ENCODE data around the gene RIMBP2.

RIMBP2 gene

GRCh38 chr12:130369816-130370215, 346.3 kb downstream of the RIMBP2 start:
- TF ChIP-seq, protein P1, sequence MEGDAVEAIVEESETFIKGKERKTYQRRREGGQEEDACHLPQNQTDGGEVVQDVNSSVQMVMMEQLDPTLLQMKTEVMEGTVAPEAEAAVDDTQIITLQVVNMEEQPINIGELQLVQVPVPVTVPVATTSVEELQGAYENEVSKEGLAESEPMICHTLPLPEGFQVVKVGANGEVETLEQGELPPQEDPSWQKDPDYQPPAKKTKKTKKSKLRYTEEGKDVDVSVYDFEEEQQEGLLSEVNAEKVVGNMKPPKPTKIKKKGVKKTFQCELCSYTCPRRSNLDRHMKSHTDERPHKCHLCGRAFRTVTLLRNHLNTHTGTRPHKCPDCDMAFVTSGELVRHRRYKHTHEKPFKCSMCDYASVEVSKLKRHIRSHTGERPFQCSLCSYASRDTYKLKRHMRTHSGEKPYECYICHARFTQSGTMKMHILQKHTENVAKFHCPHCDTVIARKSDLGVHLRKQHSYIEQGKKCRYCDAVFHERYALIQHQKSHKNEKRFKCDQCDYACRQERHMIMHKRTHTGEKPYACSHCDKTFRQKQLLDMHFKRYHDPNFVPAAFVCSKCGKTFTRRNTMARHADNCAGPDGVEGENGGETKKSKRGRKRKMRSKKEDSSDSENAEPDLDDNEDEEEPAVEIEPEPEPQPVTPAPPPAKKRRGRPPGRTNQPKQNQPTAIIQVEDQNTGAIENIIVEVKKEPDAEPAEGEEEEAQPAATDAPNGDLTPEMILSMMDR (conservative IDR thresholded peaks at IDR 0.05) = no peak
- no peak overlapping the region for H3K27ac ChIP-seq

DNA sequence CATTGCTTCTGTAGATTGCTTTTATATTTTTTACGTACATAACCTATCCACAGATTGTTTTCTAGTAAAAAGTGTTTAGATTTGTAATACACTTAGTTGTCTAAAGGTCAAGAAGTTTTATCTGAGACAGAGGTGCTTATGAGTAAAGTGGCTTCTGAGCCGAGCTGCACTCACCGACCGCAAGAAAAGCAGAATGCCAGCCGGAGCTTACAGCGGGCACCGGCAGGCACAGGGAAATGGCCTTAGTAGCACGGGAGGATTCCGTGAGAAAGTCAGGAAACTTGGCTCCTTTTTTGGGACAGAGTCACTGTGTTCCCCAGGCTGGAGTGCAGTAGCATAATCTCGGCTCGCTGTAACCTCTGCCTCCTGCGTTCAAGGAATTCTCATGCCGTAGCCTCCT, 348.6 kb downstream of the RIMBP2 start:
- no peak overlapping the region for H3K27ac ChIP-seq
- TF ChIP-seq, protein P1 (conservative IDR thresholded peaks at IDR 0.05) = no peak

DNA sequence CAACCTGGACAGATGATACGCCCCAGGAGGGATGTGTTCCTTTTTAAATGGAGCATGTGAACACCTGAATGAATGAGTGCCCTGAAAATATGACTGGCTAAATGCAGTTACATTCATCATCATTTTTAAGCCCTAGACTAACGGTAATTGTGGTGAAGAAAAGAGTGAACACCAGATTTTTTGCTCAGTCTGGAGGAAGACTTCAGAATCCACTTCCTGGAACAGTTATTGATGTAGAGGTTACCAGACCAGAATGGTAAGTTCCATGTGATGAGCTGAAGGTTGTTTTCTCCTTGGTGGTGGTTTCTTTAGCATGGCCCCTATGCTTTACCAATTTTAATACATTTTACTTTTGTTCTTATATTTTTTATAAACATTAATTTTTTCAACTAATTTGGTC, 349.1 kb downstream of the RIMBP2 start:
- H3K27ac ChIP-seq = no peak overlapping the region
- TF ChIP-seq, protein P1 (conservative IDR thresholded peaks at IDR 0.05) = no peak

DNA sequence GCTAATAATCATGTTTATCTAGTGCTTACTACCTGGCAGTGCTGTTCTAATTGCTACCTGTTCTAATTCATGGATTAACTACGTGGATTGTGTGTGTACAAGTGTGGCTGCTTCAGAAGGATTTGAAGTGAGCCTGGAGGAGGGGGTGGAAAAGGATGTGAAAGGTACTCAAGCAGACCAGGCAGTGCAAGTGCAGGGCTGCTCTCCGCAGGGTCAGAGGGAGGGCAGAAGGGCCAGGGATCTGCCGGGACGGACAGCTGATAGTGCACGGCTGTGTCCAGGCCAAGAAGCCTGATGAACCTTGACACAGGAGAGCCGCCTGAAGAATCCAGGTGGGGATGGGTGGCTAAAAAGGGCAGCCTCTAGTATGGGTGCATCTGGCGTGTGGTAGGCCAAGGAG, 349.9 kb downstream of the RIMBP2 start:
- TF ChIP-seq, protein P1 (conservative IDR thresholded peaks at IDR 0.05) = no peak
- H3K27ac ChIP-seq = no peak overlapping the region

GRCh38 chr12:130364578-130364977, 351.5 kb downstream of the RIMBP2 start:
- no peak overlapping the region for H3K27ac ChIP-seq
- TF ChIP-seq, protein P1 (conservative IDR thresholded peaks at IDR 0.05) = no peak

GRCh38 chr12:130362060-130362459, 354.0 kb downstream of the RIMBP2 start:
- H3K27ac ChIP-seq = no peak overlapping the region
- TF ChIP-seq, protein P1 (conservative IDR thresholded peaks at IDR 0.05) = no peak

DNA sequence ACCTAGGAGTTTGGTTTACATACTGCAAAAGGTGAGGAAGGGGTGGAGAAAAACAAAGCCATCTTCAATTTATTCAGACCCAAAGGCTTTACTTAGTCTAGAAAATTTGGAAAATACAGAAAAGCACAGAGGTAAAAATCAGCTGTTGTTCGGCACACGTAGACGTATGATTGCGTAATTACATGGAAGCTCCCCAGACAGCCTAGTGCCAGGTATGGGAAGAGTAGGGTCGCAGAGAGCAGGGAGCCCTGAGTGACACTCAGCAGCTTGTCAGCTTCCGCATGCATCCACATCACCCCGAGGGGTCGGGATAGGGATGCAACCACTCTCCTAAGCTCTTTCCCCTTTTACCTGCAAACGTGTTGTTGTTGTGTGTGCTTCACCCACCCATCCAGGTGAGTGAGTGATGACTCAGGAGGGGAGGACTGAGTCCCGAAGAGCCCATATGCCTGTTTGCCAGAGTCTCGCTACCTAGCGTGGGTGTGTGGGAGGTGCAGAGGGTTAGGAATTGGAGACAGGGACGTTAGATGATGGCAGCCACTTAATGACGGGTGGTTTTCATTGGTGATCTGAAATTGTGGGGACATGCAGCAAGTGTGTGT, 358.3 kb downstream of the RIMBP2 start:
- TF ChIP-seq, protein P1 (conservative IDR thresholded peaks at IDR 0.05) = no peak
- no peak overlapping the region for H3K27ac ChIP-seq

Data from VCaP (cell line).